HG03354 (cell line): ENCODE data around the gene AP2A1.
"Not testable (repeated sequence)": the region's sequence is repeated elsewhere in the genome, so short reads cannot be mapped to it uniquely, and the experiment has no call there.

ENCODE experiments used
- ATAC-seq: cut with Tn5 transposase; IDR thresholded peaks from one replicate; pipeline ENCODE4 v1.9.1; 2021; ENCODE audit warnings: mild to moderate bottlenecking; ENCODE audit not compliant: unreplicated experiment, poor library complexity, severe bottlenecking

The AP2A1 gene

GRCh38 chr19:49766930-49767299, at the start of gene AP2A1:
AP2A1 (plus strand) TSS chr19:49767001; CDS start chr19:49767134, 133 bp downstream.
- no peak for ATAC-seq

- ATAC-seq = no peak
Measured at GRCh38 chr19:49718511-49718910, 48.3 kb upstream of the AP2A1 start.

GRCh38 chr19:49718991-49719390, 47.8 kb upstream of the AP2A1 start:
- ATAC-seq = no peak

- ATAC-seq = not testable (repeated sequence)
Measured at GRCh38 chr19:49719420-49719819, 47.4 kb upstream of the AP2A1 start.

GRCh38 chr19:49727217-49728030, 39.4 kb upstream of the AP2A1 start:
- no peak for ATAC-seq

- ATAC-seq = no peak
Measured at GRCh38 chr19:49730166-49730565, 36.6 kb upstream of the AP2A1 start.

GRCh38 chr19:49738268-49738667, 28.5 kb upstream of the AP2A1 start:
- ATAC-seq = no peak

GRCh38 chr19:49739098-49739497, 27.7 kb upstream of the AP2A1 start:
- ATAC-seq = no peak

GRCh38 chr19:49739933-49740332, 26.9 kb upstream of the AP2A1 start:
- ATAC-seq = no peak

- ATAC-seq = no peak
Measured at GRCh38 chr19:49741210-49741844, 25.5 kb upstream of the AP2A1 start.

- ATAC-seq = no peak
Measured at GRCh38 chr19:49744946-49745381, 21.8 kb upstream of the AP2A1 start.

GRCh38 chr19:49746206-49746958, 20.4 kb upstream of the AP2A1 start:
- ATAC-seq = no peak

GRCh38 chr19:49749055-49749716, 17.6 kb upstream of the AP2A1 start:
- no peak for ATAC-seq

- no peak for ATAC-seq
Measured at GRCh38 chr19:49749771-49750170, 17.0 kb upstream of the AP2A1 start.

GRCh38 chr19:49752701-49753100, 14.1 kb upstream of the AP2A1 start:
- ATAC-seq = no peak

GRCh38 chr19:49755956-49756355, 10.8 kb upstream of the AP2A1 start:
- no peak for ATAC-seq

- ATAC-seq = no peak
Measured at GRCh38 chr19:49758292-49758691, 8.5 kb upstream of the AP2A1 start.

- no peak for ATAC-seq
Measured at GRCh38 chr19:49761249-49761624, 5.6 kb upstream of the AP2A1 start.

- ATAC-seq = no peak
Measured at GRCh38 chr19:49761625-49762311, 5.0 kb upstream of the AP2A1 start.

- no peak for ATAC-seq
Measured at GRCh38 chr19:49763230-49763629, 3.6 kb upstream of the AP2A1 start, which contains the start of gene TSKS. TSKS (minus strand) TSS chr19:49763306; CDS start chr19:49763247, 59 bp downstream.
